HepG2 (cell line): Measurements from ENCODE around the gene FGF21. TPM values are rescaled to one million over a fixed set of nuclear protein-coding genes. Genes with fewer than 3 reads are reported as not detected.

ENCODE experiments used
- ATF1 ChIP-seq: IDR thresholded peaks from 2 replicates; pipeline ENCODE4 v1.6.1; 2016; ENCODE audit warnings: mild to moderate bottlenecking, control low read depth
- ATF7-NPFF ChIP-seq: sonication (generic); formaldehyde crosslinking; IDR thresholded peaks from 2 replicates; pipeline ENCODE4 v1.8.1; 2023; ENCODE audit warnings: mild to moderate bottlenecking, low read depth, missing genetic modification reagents, moderate library complexity
- CCDC6 ChIP-seq: sonication (generic); formaldehyde crosslinking; IDR thresholded peaks from 2 replicates; pipeline ENCODE4 v1.8.1; 2022; ENCODE audit warnings: mild to moderate bottlenecking, missing genetic modification reagents, moderate library complexity
- CEBPG ChIP-seq: IDR thresholded peaks from 2 replicates; pipeline ENCODE4 v1.6.1; 2016
- CEBPZ ChIP-seq: IDR thresholded peaks from 2 replicates; pipeline ENCODE4 v1.6.1; 2012; ENCODE audit warnings: low read length, improper control_type of control experiment
- ELF4 ChIP-seq: sonication (generic); formaldehyde crosslinking; IDR thresholded peaks from 2 replicates; pipeline ENCODE4 v1.5.0; 2020; ENCODE audit warnings: missing genetic modification reagents, mild to moderate bottlenecking, moderate library complexity, borderline replicate concordance
- FOXA1 ChIP-seq, 2 experiments: fragments of 450-650 bp in 1 of 2; sonication (generic) in 1 of 2; formaldehyde crosslinking in 1 of 2; IDR thresholded peaks; 2 replicates each; pipeline versions ENCODE4 v1.4.0 to v1.6.1; 2016 to 2020; ENCODE audit warnings: missing genetic modification reagents in 1 of 2
- HIC2 ChIP-seq: sonication (generic); formaldehyde crosslinking; IDR thresholded peaks from 2 replicates; pipeline ENCODE4 v1.9.0; 2022; ENCODE audit warnings: low read depth, missing genetic modification reagents
- HNRNPK ChIP-seq: fragments of 200-400 bp; formaldehyde crosslinking; IDR thresholded peaks from 2 replicates; pipeline ENCODE4 v1.6.1; 2018; ENCODE audit warnings: low read length, low read depth, moderate library complexity, mild to moderate bottlenecking; ENCODE audit not compliant: poor library complexity, severe bottlenecking
- HNRNPL ChIP-seq: fragments of 200-400 bp; formaldehyde crosslinking; IDR thresholded peaks from 2 replicates; pipeline ENCODE4 v1.6.1; 2017; ENCODE audit warnings: mild to moderate bottlenecking, low read depth, low read length
- ISL2 ChIP-seq: sonication (generic); formaldehyde crosslinking; IDR thresholded peaks from 2 replicates; pipeline ENCODE4 v1.5.0; 2020; ENCODE audit warnings: missing genetic modification reagents
- NONO ChIP-seq, 2 experiments: fragments of 450-650 bp in 1 of 2; sonication (generic) in 1 of 2; formaldehyde crosslinking in 1 of 2; IDR thresholded peaks in 1 of 2; conservative IDR thresholded peaks in 1 of 2; 2 replicates each; pipeline versions ENCODE4 v1.6.1 to v1.8.0; 2017 to 2022; ENCODE audit warnings: mild to moderate bottlenecking in 1 of 2, missing genetic modification reagents in 1 of 2, moderate library complexity in 1 of 2
- PLSCR1 ChIP-seq: sonication (generic); formaldehyde crosslinking; IDR thresholded peaks from 2 replicates; pipeline ENCODE4 v1.5.0; 2020; ENCODE audit warnings: missing genetic modification reagents, mild to moderate bottlenecking, borderline replicate concordance
- SMC3 ChIP-seq: IDR thresholded peaks from 2 replicates; pipeline ENCODE4 v1.6.1; 2011; ENCODE audit warnings: low read length, improper control_type of control experiment
- SP1 ChIP-seq, 2 experiments: fragments of 450-650 bp in 1 of 2; sonication (generic) in 1 of 2; formaldehyde crosslinking in 1 of 2; IDR thresholded peaks; 2 replicates each; pipeline versions ENCODE4 v1.4.0 to v1.6.1; 2016 to 2020; ENCODE audit warnings: missing genetic modification reagents in 1 of 2
- TERF1 ChIP-seq: sonication (generic); formaldehyde crosslinking; IDR thresholded peaks from 2 replicates; pipeline ENCODE4 v1.8.0; 2022; ENCODE audit warnings: mild to moderate bottlenecking, missing genetic modification reagents, moderate library complexity
- ZNF124 ChIP-seq: sonication (generic); formaldehyde crosslinking; IDR thresholded peaks from 2 replicates; pipeline ENCODE4 v1.4.0; 2020; ENCODE audit warnings: missing genetic modification reagents
- ZNF543 ChIP-seq: sonication (generic); formaldehyde crosslinking; IDR thresholded peaks from 2 replicates; pipeline ENCODE4 v1.4.0; 2020; ENCODE audit warnings: mild to moderate bottlenecking, missing genetic modification reagents
- ZNF773 ChIP-seq: sonication (generic); formaldehyde crosslinking; IDR thresholded peaks from 2 replicates; pipeline ENCODE4 v1.4.0; 2020; ENCODE audit warnings: missing genetic modification reagents, borderline replicate concordance
- ZNF800 ChIP-seq: sonication (generic); formaldehyde crosslinking; IDR thresholded peaks from 2 replicates; pipeline ENCODE4 v1.4.0; 2020; ENCODE audit warnings: missing genetic modification reagents
- ZSCAN30 ChIP-seq: sonication (generic); formaldehyde crosslinking; IDR thresholded peaks from 2 replicates; pipeline ENCODE4 v1.5.0; 2020; ENCODE audit warnings: mild to moderate bottlenecking, missing genetic modification reagents
- polyA plus RNA-seq, 8 experiments: library from polyadenylated mRNA; depleted of rRNA in 3 of 8; stranded (reverse) in 7 of 8; unstranded in 1 of 8; fragments of >200 nt; fragmentation: Illumina TruSeq in 4 of 8; extraction: Trizol in 4 of 8; gene quantifications; 2 replicates each; pipeline versions ENCODE4 v1.2.1 to v1.2.3, GENCODE V29; 2011 to 2016; ENCODE audit warnings: low read depth in 4 of 8, missing spikeins in 1 of 8, mixed read lengths in 1 of 8; ENCODE audit not compliant: insufficient read depth in 1 of 8
- total RNA-seq, 5 experiments: library from RNA; depleted of rRNA; stranded (reverse); fragments of >200 nt; fragmentation: Illumina TruSeq; extraction: Trizol; gene quantifications; 2 replicates each; pipeline ENCODE4 v1.2.3, GENCODE V29; 2016; ENCODE audit warnings: low read depth in 1 of 5

The FGF21 gene
- total and polyA plus RNA-seq, 2 of the 13 experiments (the other 11 are each of a cell fraction or from before 2014, with no cell fraction given): 0.17 TPM; not detected in 1

- TF ChIP-seq CEBPG (CRISPR knock-in tag) (peak; percentile 36; the same call in 1 of the 2 replicates), HIC2 (CRISPR knock-in tag) (no peak), NONO (IDR thresholded peaks at IDR 0.05) (no peak), NONO (CRISPR knock-in tag; conservative IDR thresholded peaks at IDR 0.05) (0 out of 2 replicates have a peak, but pooled peaks have one; percentile 10), HNRNPK (no peak), SMC3 (no peak), PLSCR1 (CRISPR knock-in tag) (no peak), TERF1 (CRISPR knock-in tag) (no peak), HNRNPL (no peak), ZNF773 (CRISPR knock-in tag) (no peak), ZNF800 (CRISPR knock-in tag) (no peak), ATF7-NPFF (CRISPR knock-in tag) (no peak), SP1 (IDR thresholded peaks at IDR 0.05) (no peak), SP1 (CRISPR knock-in tag; IDR thresholded peaks at IDR 0.05) (no peak), ATF1 (no peak), ZSCAN30 (CRISPR knock-in tag) (no peak), CCDC6 (CRISPR knock-in tag) (no peak), ZNF543 (no peak), ISL2 (0 out of 2 replicates have a peak, but pooled peaks have one; percentile 27), ZNF124 (CRISPR knock-in tag) (no peak), ELF4 (CRISPR knock-in tag) (no peak), FOXA1 (IDR thresholded peaks at IDR 0.05) (no peak), FOXA1 (CRISPR knock-in tag; IDR thresholded peaks at IDR 0.05) (no peak), CEBPZ (no peak)
These were observed 17.2 kb downstream of the FGF21 start (continued) for GRCh38 chr19:48772503-48772953.
